ENCODE data around the gene CNOT2.

Gene CNOT2, protein sequence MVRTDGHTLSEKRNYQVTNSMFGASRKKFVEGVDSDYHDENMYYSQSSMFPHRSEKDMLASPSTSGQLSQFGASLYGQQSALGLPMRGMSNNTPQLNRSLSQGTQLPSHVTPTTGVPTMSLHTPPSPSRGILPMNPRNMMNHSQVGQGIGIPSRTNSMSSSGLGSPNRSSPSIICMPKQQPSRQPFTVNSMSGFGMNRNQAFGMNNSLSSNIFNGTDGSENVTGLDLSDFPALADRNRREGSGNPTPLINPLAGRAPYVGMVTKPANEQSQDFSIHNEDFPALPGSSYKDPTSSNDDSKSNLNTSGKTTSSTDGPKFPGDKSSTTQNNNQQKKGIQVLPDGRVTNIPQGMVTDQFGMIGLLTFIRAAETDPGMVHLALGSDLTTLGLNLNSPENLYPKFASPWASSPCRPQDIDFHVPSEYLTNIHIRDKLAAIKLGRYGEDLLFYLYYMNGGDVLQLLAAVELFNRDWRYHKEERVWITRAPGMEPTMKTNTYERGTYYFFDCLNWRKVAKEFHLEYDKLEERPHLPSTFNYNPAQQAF

DNA sequence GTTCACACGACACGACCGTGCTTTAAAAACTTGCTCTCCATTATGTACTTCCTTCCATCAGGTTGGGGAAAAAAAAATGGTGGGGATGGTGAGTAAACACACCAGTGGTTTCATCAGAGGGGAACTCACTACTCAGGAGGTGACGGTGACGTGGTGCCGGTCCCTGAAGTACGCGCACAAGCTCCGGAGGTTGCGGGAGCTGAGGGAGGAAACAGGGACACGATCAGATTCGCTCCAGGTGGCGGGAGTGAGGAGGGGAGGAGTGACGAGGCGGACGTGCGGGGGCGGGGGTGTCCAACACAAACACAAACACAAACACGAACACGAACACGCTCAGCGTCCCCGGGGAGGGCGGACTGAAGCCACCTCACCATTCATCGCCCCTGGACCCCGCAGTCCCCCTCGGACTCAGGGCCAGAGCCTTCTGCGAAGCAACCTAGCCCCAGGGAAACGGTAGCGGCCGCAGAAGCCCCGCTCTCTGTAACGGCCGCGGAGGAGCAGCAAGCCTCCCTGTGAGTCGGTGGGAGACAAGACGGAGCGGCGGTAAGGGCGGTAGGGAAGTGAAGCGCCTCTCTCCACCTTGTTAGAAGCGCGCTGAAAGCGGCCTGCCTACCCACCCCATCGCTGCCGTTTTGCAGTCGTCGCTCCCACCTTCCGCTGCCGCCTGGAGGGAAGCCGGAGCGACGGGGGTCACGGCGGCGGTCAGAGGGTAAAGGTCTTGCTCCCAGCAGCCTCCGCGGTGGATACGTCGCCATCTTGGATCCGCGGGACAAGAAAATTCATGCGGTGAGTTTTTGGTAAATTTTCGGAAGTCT is at the start of gene CNOT2:
Gene CNOT2, plus strand, starts transcription at position 739 of the 815 bp plus-strand sequence. CDS start 34,794 bp downstream, outside the sequence.
- DNase-seq, result peak; percentile 90

DNA sequence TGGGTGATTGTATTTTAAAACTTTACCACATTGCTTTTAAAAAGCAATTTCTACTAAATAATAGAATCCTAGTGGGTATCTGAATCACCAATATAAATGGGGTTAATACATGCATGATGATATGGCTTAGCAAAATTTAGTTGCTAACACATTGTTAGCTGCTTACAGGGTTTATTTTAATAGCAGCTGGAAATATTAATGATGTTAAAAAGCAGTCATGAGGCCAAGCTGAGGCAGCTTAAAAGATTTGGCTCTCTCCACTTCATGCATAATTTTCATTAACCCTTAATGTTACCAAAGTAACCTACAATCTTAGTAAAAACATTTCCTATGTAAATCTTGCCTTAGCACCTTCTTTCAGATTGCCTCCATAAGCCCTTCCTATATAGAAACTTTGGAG is 49.2 kb upstream of the CNOT2 start:
- no peak for DNase-seq

DNA sequence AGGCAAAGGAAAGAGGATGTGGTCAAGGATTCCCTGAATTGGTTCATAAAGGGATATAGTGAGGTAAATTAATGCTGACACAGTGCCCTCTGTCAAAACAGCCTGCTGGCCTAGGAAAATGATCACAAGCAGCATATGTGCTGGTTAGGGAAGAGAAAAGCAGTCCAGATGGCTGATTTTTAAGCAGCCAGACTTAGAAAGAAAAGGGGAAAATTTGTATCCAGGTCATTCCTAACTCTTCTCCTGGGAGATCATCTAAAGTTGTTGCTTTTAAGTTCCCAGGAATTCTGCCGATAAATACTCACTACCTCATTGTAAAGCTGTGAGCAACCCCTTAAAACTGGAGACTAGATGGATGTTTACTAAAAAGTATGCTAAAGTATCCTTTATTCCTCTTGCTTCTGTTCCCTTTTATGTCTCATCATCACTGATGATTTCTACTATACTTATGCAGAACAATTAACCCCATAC is 46.4 kb upstream of the CNOT2 start:
- no peak for DNase-seq

DNA sequence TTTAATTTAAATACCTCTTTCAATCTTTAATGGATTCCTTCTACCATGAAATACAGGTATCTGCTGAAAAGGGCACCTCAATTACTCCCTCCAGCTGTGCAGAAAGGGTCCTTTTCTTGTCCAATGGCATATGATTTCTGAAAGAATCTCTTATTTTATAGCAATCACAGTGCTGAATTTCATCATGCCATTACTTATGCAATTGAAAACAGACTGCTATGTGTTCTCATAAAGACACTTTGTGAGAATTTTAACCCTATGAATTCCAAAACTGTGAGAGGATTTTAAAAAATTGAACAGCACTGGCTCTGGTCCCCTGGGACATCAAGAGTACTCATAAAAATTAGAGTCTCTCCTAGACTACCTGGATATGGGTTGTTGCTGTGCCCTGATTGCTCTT is 45.9 kb upstream of the CNOT2 start:
- DNase-seq, result no peak

DNA sequence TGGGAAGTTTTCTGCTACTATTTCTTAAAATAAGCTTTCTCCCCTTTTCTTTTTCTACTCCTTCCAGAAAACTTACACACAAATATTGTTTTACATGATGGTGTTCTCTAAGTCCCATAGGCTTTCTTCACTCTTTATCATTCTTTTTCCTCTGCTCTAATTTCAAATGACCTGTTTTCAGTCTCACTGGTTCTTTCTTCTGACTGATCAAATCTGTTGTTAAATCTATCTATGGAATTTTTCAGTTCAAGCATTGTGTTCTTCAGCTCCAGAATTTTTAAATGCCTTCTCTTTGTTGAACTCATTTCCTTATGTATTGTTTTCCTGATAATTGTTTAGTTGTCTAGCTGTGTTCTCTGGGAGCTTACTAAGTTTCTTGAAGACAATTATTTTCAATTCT is 29.5 kb upstream of the CNOT2 start:
- DNase-seq, result no peak

DNA sequence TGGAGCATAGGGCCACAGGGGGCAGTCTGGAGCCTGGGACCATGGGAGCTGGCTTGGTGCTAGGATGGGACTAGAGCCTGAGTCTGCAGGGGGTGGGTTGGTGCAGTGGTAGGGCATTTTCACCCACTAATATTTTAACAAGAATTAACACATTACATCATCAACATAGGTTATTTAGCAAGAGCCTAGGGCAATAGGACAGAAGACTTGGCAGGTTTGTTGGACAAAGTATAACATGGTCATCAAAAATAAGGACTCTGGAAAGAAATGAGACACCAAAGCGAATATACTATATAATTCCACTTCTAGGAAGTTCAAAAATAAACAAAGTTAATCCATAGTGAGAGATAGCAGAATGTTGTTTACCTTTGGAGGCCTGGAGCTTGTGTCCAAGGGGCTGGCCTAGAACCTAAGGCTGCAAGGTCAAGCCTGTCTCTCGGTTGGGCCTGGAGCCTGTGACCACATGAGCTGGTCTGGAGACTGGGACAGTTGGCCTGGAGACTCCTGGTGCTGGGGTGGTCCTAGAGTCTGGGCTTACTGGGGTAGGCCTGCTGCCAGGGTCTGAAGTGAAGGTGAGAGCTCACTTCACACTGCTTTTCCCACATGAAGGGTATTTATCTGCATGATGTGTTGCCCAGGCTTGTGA is 28.1 kb upstream of the CNOT2 start:
- no peak for DNase-seq

DNA sequence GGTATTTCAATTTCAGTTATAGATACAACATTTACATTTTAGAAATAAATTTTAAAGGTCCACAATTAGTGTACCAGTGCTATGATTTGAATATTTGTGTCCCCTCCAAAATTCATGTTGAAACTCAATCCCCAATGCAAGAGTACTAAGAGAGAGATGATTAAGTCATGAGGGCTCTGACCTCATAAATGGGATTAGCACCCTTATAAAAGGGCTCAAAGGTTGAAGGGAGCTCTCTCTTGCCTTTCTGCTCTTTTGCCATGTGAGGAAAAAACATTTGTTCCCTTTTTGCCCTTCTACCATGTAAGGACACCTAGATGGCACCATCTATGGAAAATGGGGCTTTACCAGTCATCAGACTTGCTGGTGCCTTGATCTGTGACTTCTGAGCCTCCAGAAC is 25.8 kb upstream of the CNOT2 start:
- DNase-seq, result no peak

DNA sequence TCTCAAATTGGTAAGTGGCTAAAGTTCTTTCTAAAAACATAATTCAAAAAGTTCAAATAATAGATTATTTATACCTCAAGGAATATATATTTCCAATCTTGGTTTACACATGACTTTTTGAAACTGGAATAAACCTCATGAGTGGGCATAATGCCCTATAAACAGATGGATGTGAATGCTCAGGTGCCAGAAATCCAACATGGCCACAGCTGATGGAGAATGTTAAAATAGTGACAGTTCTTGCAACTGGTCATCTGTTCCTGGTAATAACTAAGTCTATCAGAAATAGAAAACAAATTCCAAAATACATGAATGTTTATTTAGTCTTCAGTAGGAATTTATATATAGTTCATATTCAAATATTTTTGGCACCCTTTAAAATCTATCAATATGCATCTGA is 21.6 kb upstream of the CNOT2 start:
- no peak for DNase-seq

DNA sequence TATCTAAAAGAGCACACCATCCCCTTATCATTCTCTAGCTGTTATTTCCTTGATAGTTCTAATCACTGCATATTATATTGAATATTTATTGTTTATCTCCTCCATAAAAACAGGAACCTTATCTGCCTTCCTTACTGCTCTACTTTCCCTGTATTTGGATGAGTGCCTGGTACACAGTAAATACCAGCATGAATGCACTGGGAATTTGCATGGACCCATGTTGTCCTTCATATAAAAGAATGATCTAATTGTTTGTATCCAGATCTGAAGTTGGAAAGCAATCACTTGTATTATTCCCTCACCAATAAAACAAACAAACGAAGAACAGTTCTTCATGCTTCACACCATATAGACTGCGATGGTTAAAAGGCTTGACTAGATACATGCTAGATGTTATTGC is 15.3 kb upstream of the CNOT2 start:
- DNase-seq, result no peak

DNA sequence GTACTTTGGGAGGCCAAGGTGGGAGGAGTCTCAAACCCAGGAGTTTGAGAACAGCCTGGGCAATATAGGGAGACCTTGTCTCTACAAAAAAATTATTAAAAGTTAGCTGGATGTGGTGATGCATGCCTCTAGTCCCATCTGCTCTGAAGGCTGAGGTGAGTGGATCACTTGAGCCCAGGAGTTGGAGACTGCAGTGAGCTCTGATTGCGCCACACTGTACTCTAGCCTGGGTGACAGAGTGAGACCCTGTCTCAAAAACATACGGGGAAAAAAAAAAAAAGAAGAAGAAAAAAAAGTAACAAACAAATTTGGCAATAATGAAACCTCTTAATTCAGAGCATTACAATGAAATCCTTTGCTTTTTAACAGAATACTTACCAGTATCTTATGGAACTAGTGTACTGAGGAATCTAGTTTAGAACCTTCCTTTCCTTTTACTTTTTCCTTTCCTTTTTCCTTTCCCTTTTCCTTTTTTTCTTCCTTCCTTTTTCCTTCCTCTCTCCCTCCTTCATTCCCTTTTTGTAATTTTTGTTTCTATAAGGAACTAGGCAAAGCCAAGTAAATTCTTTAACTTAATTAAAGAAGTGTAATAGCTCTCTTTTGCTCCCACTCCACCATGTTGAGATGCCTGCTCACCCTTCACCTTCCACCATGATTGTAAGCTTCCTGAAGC is 12.2 kb upstream of the CNOT2 start:
- no peak for DNase-seq

DNA sequence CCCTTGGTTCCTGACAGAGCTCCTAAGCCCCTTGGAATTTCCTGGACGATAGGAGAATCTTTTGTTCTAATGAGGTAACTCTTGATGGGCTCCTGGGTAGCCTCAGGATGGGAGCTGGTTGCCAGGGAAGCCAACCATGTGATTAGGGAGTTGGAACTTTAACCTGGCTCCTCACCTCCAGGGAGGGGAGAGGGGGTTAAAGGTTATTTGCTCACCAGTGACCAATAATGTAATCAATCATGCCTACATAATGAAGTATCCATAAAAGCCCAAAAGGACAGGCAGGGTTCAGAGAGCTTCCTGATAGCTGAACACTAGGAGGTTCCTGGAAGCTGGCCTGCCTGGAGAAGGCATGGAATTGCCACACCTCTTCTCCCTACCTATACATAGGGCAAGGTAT is 6.2 kb upstream of the CNOT2 start:
- DNase-seq, result no peak

DNA sequence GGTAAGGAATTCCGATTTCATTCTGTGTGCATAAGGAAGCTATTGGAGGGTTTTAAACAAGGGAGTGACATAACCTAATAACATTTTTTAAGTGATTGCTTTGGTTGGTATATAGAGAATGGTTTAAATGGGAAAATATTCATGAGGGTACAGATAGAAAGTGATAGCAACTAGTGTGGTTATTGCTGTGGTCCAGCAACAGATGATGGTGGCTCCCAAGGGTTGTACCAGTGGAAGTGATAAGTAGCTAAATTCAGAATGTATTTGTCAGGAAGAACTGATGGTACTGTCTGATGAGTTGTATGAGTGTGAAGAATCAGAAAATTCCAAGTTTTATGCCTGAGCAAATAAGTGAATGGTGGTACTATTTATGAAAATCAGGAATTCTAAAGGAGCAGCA is 2.6 kb upstream of the CNOT2 start:
- DNase-seq, result no peak

DNA sequence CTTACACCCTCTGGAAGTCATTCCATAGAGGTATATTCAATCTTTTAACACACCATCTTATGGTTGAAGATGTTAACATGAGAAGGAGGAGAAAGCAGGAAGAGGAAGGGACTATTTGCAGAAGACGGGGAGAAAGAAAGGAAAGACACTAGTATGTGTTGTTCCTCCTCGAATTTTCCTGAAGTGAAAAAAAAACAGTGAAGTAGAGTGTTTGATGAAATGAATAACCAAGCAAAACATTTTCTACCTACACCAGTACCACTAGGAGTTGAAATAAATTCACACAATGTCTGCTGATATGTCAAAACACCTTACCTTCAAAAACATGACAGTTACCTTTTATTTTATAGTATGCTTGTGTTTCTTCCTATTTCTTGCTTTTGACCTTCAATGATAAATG is 1.4 kb upstream of the CNOT2 start:
- DNase-seq, result no peak

DNA sequence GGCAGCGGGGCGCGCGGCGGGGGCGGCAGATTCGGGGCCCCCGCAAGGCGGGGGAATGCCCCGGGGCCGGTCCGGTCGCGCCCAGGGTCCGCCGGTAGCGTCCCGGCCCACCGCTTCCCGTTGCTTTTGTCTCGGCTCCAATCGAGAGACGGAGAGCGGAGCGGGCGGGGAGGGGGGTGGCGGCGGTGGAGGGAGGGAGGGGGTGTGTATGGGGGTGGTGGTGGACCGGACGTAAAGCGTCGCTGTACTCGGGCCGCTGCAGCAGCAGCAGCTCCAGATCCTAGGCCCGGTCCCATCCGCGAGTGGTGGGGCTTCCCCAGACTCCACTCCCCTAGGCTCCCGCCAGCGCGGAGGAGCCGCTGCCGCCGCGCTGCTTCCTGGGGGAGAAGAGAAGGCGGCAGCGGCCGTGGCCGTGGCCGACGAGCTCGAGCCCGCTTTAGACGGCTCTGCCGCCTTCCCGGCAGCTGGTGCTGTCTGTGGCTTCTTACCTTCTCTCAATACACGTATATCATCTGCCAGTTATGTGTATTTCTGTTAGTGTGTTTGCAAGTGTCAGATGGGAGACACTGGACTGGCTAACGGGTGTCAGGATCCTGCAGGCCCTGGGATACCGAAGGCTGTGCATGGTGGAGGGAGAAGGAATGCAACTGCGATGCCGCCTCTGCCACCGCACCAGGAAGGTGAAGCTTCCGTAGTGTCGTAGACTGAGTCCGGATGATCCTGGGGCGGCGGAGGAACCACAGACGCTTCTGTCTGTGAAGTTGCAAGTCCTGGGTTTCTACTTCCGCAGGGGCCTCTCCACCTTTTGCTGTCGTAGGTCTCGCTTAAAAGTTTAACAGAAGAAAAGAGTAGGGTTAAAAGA is 508 bp downstream of the CNOT2 start:
- DNase-seq, result peak; percentile 77

DNA sequence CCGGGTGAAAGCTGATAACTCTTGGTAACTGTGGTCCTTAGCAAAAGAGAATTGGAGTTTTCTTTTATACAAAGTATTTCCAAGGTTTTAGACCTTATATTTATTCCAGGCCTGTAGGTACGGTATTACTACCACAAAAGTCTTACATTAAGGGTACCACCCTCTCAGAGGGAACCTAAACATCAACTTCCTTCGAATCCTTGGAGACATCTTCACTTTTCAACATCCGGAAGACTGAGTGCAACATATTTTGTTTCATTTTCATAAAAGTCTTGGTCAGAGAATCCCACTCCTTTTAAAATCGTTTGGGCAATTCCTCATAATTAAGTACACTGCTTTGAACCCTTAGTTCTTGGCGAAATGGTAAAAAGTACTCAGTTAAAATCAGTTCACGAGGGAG is 1.2 kb downstream of the CNOT2 start:
- no peak for DNase-seq

DNA sequence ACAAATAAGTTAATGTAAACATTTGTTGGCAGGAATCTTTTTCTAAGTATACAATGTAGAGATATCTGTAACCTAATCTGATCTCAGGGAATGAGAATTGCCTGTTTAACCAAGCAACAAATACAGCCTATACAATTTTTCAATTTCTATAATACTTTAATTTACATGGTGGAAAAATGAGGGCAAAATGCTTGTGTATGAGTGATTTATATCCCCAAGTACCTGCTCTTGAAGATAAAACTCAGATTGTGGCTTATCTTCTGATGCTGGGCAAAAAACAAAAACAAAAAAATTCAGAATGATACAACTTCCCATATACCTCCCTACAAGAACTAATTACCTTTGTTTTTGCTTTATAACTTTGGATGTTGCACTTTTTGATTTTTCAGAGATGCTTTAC is 2.2 kb downstream of the CNOT2 start:
- DNase-seq, result no peak

DNA sequence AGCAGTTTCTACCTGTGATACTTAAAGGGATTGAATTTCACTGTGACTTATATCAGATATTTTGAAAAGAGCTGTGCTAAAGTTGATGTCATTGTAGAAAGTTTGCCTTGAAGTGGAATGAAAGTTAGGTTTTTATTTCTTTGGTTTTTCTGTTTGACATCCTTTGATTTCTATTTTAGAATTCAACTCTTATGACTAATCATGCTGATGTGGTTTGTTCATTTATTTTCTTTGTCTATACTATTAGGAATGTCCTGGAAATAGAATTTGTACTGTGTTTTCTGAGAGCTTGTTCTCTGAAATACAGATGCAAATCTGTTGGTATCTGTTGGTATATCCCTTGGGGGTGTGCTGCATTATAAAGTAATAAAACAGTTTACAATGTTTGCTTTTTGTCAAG is 3.3 kb downstream of the CNOT2 start:
- no peak for DNase-seq

DNA sequence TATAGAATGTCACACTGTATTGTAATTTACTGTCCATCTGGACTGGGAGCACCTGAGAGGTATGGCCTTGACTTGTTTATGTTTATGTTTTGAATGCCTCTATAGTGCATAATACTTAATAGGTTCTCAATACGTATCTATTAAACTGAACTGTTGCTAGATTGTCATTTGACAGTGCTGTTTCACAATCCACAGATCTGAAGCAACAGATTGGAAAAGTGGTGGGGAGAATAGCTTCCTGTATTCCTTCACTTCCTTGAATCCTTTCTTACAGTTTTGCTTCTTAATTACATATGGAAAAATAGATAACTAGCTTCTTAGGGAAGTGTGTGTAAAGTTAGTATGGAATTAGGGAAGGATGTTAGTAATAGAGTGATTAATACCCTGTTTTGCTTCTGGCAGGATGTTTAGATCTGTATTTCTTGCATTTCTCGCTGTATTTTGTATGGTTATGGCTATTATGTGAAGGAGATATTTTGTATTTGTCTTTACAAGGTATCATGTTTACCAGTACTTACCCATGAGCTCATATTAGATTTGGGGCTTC is 4.5 kb downstream of the CNOT2 start:
- DNase-seq, result no peak

DNA sequence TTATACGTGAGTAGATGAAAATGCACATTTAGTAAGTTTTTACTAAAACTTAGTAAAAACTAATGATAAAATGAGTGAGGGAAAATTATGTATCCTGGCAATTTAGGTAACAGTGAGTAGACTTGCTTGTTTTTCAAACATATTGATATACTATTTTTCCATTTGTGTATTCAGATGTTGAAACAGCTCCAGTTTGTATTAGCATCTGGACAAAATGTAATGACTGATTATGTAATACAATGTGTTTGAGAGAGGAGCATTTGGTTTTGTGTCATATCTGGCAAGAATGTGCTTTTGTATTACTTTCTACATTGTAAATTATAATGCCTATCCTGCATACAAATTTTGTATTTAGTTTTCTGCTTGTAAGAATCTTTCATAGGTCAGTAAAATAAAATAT is 5.6 kb downstream of the CNOT2 start:
- no peak for DNase-seq

DNA sequence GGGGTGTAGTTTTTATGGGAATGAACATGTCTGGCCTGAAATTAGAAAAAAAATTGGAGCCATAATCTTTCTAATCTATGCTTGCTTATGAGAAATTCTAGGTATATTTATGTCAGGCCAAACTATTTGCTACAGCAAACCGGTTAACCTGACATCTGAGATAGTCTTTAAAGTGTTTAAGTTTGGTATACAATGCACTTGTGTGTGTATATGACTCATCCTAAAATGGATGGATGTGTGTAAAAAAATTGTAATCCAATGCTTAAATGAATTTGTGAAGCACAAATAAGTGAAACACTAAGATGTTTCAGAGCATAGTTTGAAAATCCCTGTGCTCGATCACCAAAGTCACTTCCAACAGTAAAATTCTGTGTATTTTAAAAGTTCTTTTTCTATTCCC is 6.7 kb downstream of the CNOT2 start:
- no peak for DNase-seq

DNA sequence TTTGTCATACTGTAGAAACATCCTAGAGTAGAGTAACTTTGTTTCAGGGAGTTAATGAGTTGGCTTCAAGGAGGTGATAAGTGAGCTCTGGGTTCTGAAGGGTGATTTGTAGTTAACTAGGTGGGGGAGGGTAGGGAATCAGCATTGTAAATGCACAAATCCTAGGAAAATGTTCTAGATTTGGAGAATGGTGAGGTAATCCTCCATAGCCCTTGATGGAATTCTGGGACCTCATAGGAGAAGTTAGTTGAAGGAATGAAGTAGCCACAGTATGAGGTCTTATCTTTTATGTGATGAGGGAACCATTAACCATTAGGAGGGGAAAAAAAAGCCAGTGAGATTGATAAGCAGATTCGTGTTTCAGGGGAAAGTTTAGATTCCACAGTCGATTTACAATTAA is 8.0 kb downstream of the CNOT2 start:
- DNase-seq, result no peak

DNA sequence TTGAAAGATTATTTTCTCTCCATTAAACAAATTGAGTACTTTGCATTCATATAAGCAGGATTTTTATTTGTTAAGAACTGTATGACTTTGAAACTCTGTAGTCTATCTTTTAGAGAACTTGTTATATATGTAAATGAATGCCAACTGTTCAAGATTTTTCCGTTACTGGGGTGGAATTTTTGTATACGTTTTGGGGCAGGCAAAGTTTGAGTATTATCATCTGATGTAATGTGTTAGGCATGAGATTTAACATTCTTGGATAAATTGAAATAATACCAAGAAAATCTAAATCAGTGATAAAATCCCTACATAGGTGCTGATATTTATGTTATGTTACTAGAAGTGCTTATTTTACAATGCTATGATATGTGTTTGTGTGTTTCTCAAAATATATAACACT is 8.4 kb downstream of the CNOT2 start:
- no peak for DNase-seq

Data from CD4-positive, alpha-beta T cell treated with Interleukin-17A for 4 hours (primary cell).